IMR-90 (cell line): ENCODE data around the gene MTHFD2L.

Experiments
- BHLHE40 ChIP-seq: fragments of 150-350 bp; IDR thresholded peaks from 2 replicates; pipeline ENCODE4 v1.6.1; 2016; ENCODE audit warnings: mild to moderate bottlenecking, low read depth, low read length
- CEBPB ChIP-seq: IDR thresholded peaks from 2 replicates; pipeline ENCODE4 v1.6.1; 2012; ENCODE audit warnings: low read depth, low read length, improper control_type of control experiment
- MAFK ChIP-seq: IDR thresholded peaks from 2 replicates; pipeline ENCODE4 v1.6.1; 2012; ENCODE audit warnings: low read depth, low read length, improper control_type of control experiment
- MXI1 ChIP-seq: IDR thresholded peaks from 2 replicates; pipeline ENCODE4 v1.6.1; 2012; ENCODE audit warnings: low read depth, mild to moderate bottlenecking, low read length, moderate library complexity, borderline replicate concordance
- POLR2A ChIP-seq: IDR thresholded peaks from 2 replicates; pipeline ENCODE4 v1.6.1; 2012; ENCODE audit warnings: mild to moderate bottlenecking, low read depth, low read length
- RAD21 ChIP-seq: IDR thresholded peaks from 2 replicates; pipeline ENCODE4 v1.6.1; 2012; ENCODE audit warnings: low read length, improper control_type of control experiment
- RCOR1 ChIP-seq: IDR thresholded peaks from 2 replicates; pipeline ENCODE4 v1.6.1; 2012; ENCODE audit warnings: mild to moderate bottlenecking, low read length, improper control_type of control experiment; ENCODE audit not compliant: insufficient replicate concordance
- RFX5 ChIP-seq: IDR thresholded peaks from 2 replicates; pipeline ENCODE4 v1.8.0; 2012; ENCODE audit warnings: low read depth, mild to moderate bottlenecking, low read length, moderate library complexity
- SMC3 ChIP-seq: fragments of 150-350 bp; IDR thresholded peaks from 2 replicates; pipeline ENCODE4 v1.6.1; 2016; ENCODE audit warnings: low read depth, mild to moderate bottlenecking, antibody characterized with exemption, low read length, moderate library complexity
- TF ChIP-seq, protein P1 (sequence below): conservative IDR thresholded peaks from 2 replicates; pipeline ENCODE4 v1.5.1; 2012; ENCODE audit warnings: mild to moderate bottlenecking, low read depth, low read length, improper control_type of control experiment
- TF ChIP-seq, protein P2 (sequence below): fragments of 150-350 bp; IDR thresholded peaks from 2 replicates; pipeline ENCODE4 v1.6.1; 2017; ENCODE audit warnings: mild to moderate bottlenecking, antibody characterized with exemption, low read length, low read depth
- TF ChIP-seq, protein P3 (sequence below): fragments of 150-350 bp; IDR thresholded peaks from 2 replicates; pipeline ENCODE4 v1.6.1; 2016; ENCODE audit warnings: low read depth, mild to moderate bottlenecking, low read length, moderate library complexity, borderline replicate concordance

DNA sequence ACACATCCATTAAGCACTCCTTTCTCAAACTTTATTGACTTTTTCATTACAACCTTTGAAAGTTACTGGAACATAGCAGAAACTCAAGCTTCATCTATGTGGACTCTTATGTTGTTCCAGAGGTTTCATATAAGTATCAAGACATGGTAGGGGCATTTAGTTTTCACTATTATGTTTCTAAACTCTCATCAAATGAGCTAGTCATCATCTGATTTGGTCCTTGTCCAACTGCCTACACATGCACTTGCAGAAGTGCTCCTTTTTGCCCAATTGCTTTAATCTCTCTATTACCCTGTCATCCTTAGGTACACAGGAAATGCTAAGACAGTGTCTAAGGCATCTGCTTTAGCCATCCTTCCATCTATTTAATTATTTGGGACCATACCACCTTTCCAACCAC is 108.2 kb downstream of the MTHFD2L start:
- TF ChIP-seq, protein P1, sequence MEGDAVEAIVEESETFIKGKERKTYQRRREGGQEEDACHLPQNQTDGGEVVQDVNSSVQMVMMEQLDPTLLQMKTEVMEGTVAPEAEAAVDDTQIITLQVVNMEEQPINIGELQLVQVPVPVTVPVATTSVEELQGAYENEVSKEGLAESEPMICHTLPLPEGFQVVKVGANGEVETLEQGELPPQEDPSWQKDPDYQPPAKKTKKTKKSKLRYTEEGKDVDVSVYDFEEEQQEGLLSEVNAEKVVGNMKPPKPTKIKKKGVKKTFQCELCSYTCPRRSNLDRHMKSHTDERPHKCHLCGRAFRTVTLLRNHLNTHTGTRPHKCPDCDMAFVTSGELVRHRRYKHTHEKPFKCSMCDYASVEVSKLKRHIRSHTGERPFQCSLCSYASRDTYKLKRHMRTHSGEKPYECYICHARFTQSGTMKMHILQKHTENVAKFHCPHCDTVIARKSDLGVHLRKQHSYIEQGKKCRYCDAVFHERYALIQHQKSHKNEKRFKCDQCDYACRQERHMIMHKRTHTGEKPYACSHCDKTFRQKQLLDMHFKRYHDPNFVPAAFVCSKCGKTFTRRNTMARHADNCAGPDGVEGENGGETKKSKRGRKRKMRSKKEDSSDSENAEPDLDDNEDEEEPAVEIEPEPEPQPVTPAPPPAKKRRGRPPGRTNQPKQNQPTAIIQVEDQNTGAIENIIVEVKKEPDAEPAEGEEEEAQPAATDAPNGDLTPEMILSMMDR, result no peak
- TF ChIP-seq, protein P2, sequence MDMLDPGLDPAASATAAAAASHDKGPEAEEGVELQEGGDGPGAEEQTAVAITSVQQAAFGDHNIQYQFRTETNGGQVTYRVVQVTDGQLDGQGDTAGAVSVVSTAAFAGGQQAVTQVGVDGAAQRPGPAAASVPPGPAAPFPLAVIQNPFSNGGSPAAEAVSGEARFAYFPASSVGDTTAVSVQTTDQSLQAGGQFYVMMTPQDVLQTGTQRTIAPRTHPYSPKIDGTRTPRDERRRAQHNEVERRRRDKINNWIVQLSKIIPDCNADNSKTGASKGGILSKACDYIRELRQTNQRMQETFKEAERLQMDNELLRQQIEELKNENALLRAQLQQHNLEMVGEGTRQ, result no peak
- TF ChIP-seq MAFK (no peak), POLR2A (no peak), CEBPB (no peak), BHLHE40 (no peak), RAD21 (no peak), MXI1 (no peak), SMC3 (no peak), RCOR1 (no peak), RFX5 (no peak)
- TF ChIP-seq, protein P3, sequence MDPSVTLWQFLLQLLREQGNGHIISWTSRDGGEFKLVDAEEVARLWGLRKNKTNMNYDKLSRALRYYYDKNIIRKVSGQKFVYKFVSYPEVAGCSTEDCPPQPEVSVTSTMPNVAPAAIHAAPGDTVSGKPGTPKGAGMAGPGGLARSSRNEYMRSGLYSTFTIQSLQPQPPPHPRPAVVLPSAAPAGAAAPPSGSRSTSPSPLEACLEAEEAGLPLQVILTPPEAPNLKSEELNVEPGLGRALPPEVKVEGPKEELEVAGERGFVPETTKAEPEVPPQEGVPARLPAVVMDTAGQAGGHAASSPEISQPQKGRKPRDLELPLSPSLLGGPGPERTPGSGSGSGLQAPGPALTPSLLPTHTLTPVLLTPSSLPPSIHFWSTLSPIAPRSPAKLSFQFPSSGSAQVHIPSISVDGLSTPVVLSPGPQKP, result no peak
